ENCODE measurements around the gene LRRC46.

The LRRC46 gene, protein sequence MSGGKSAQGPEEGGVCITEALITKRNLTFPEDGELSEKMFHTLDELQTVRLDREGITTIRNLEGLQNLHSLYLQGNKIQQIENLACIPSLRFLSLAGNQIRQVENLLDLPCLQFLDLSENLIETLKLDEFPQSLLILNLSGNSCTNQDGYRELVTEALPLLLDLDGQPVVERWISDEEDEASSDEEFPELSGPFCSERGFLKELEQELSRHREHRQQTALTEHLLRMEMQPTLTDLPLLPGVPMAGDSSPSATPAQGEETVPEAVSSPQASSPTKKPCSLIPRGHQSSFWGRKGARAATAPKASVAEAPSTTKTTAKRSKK

GRCh38 chr17:47831003-47831933, at the start of gene LRRC46, which contains the start of gene MRPL10:
Gene LRRC46, plus strand, starts transcription at chr17:47831670. Its CDS starts 320 bp downstream, at chr17:47831990.
Gene MRPL10, minus strand, starts transcription at chr17:47831541. Its CDS starts 30 bp downstream, at chr17:47831511.
- Mint-ChIP-seq H3K4me1 (peaks cover 67% of the 10 kb centered on the region), H3K4me3 (peak within 1 kb of the TSS; percentile 99), H3K27ac (peak within 1 kb of the TSS; percentile 92), H3K9me3 (no peaks in the 10 kb centered on the region), H3K36me3 (peaks cover 4% of the 10 kb centered on the region), H3K27me3 (no peaks in the 10 kb centered on the region)

DNA sequence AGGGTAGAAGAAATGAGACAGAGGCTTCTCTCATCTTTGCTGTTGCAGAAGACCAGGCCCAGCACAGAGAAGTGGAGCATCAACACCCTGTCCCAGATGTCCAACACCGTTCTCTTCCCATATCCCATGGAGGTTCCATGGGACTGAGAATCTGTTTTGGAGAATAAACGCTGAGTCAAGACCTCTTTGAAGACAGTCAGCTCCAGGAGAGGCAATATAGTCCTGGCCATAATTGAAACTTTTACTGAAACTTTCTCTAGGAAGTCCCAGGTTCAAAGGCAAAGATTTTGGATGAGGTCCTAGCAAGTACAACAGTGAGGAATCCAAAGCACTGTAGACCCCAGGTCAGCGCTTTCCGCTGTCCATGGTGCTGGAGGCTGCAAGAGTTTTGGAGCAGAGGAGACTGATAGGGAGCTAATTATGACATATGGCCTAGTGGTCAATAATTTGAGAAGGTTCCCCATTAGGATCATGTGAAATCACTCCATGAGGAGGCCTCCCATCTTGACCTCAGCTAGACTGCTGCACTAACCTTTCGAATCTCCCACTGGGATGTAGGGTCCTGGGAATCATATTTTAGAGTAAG, 45.8 kb upstream of the LRRC46 start:
- H3K4me1 Mint-ChIP-seq = peaks cover 11% of the 10 kb centered on the region
- no peak overlapping the region for H3K4me3 Mint-ChIP-seq
- no peaks in the 10 kb centered on the region for H3K9me3 Mint-ChIP-seq
- no peaks in the 10 kb centered on the region for H3K36me3 Mint-ChIP-seq
- peaks cover 30% of the 10 kb centered on the region for H3K27me3 Mint-ChIP-seq
- H3K27ac Mint-ChIP-seq = no peak overlapping the region

- Mint-ChIP-seq H3K27ac (peak overlapping the region; percentile 41), H3K9me3 (no peaks in the 10 kb centered on the region), H3K4me3 (peak overlapping the region; percentile 78), H3K4me1 (peaks cover 14% of the 10 kb centered on the region), H3K36me3 (no peaks in the 10 kb centered on the region), H3K27me3 (peaks cover 45% of the 10 kb centered on the region)
These were observed 41.6 kb upstream of the LRRC46 start for GRCh38 chr17:47789611-47790561.

DNA sequence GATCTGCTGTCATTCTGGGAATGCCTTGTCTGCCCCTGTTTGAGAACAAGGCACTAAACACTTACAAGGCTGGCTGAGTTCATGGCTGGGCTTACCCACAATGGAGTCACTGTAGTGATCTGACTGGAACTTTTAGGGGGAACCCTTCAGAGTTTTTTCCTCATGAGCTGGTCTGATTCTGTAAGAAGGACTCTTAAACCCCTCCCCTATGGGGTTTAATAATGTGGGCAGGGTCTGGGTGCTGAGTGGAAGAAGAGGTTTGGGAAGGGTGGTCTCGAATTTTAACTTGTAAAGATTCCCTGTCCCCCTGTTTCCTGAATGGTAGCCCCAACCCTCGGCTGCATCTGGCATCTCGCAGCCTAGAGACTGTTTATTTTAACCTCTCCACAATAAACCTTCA, 40.4 kb upstream of the LRRC46 start:
- peaks cover 14% of the 10 kb centered on the region for H3K4me1 Mint-ChIP-seq
- no peaks in the 10 kb centered on the region for H3K9me3 Mint-ChIP-seq
- H3K4me3 Mint-ChIP-seq = peak overlapping the region; percentile 69
- no peak overlapping the region for H3K27ac Mint-ChIP-seq
- no peaks in the 10 kb centered on the region for H3K36me3 Mint-ChIP-seq
- peaks cover 41% of the 10 kb centered on the region for H3K27me3 Mint-ChIP-seq

DNA sequence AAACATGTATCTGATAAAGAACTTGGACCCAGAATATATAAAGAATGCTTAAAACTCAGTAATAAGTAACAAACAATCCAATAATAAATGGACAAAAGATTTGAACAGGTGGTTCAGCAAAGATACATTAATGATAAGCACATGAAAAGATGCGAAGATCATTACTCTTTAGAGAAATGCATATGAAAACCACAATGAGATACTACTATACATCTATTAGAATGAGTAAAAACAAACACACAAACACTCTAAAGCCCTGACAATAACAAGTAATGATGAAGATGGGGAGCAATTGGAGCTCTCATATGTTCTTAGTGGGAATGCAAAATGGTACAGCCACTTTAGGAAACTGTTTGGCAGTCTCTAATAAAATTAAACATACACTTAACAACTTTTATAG, 39.0 kb upstream of the LRRC46 start:
- no peak overlapping the region for H3K27ac Mint-ChIP-seq
- H3K4me3 Mint-ChIP-seq = no peak overlapping the region
- H3K4me1 Mint-ChIP-seq = peaks cover 14% of the 10 kb centered on the region
- peaks cover 40% of the 10 kb centered on the region for H3K27me3 Mint-ChIP-seq
- no peaks in the 10 kb centered on the region for H3K36me3 Mint-ChIP-seq
- H3K9me3 Mint-ChIP-seq = no peaks in the 10 kb centered on the region

DNA sequence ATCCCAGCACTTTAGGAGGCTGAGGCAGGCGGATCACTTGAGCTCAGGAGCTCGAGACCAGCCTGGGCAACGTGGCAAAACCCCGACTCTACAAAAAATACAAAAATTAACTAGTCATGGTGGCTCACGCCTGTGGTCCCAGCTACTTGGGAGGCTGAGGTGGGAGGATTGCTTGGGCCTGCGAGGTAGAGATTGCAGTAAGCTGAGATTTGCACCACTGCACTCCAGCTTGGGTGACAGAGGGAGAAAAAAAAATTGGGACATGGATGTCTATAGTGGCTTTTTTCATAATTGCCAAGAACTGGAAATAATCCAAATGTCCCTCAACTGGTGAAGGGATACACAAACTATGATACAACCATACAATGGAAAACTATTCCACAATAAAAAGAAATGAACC, 38.5 kb upstream of the LRRC46 start:
- Mint-ChIP-seq H3K27me3 (peaks cover 37% of the 10 kb centered on the region), H3K4me3 (no peak overlapping the region), H3K9me3 (no peaks in the 10 kb centered on the region), H3K36me3 (no peaks in the 10 kb centered on the region), H3K27ac (no peak overlapping the region), H3K4me1 (peaks cover 14% of the 10 kb centered on the region)

- Mint-ChIP-seq H3K27ac (peak overlapping the region; percentile 35), H3K9me3 (no peaks in the 10 kb centered on the region), H3K36me3 (no peaks in the 10 kb centered on the region), H3K4me3 (no peak overlapping the region), H3K27me3 (peaks cover 10% of the 10 kb centered on the region), H3K4me1 (no peaks in the 10 kb centered on the region)
These were observed 33.7 kb upstream of the LRRC46 start for GRCh38 chr17:47797797-47798196.

- peaks cover 2% of the 10 kb centered on the region for H3K27me3 Mint-ChIP-seq
- no peaks in the 10 kb centered on the region for H3K4me1 Mint-ChIP-seq
- H3K9me3 Mint-ChIP-seq = no peaks in the 10 kb centered on the region
- H3K4me3 Mint-ChIP-seq = no peak overlapping the region
- no peaks in the 10 kb centered on the region for H3K36me3 Mint-ChIP-seq
- H3K27ac Mint-ChIP-seq = no peak overlapping the region
These were observed 30.8 kb upstream of the LRRC46 start for GRCh38 chr17:47800686-47801085.

- no peak overlapping the region for H3K27ac Mint-ChIP-seq
- H3K36me3 Mint-ChIP-seq = no peaks in the 10 kb centered on the region
- peaks cover 2% of the 10 kb centered on the region for H3K27me3 Mint-ChIP-seq
- H3K4me3 Mint-ChIP-seq = no peak overlapping the region
- no peaks in the 10 kb centered on the region for H3K4me1 Mint-ChIP-seq
- no peaks in the 10 kb centered on the region for H3K9me3 Mint-ChIP-seq
These were observed 30.2 kb upstream of the LRRC46 start for GRCh38 chr17:47801176-47801765.

DNA sequence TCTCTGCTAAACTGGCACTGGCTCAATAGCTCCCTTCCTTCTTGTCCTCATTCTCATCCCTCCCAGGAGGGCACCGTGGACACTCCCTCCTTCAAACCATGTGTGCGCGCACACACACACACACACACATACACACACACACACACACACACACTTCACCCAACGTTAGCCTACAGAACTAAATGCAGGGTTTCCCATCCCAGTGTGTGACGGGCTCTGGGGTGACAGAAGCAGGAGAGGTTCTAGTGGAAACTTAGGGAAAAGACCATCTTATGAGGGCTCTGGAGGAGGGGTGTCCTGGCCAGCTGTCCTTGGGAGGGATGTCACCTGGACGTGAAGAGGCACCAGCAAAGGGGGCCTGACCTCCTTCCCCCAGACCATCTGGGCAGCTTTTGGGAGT, 29.6 kb upstream of the LRRC46 start:
- Mint-ChIP-seq H3K4me3 (no peak overlapping the region), H3K27me3 (no peaks in the 10 kb centered on the region), H3K9me3 (no peaks in the 10 kb centered on the region), H3K4me1 (no peaks in the 10 kb centered on the region), H3K27ac (no peak overlapping the region), H3K36me3 (no peaks in the 10 kb centered on the region)

GRCh38 chr17:47802341-47803022, 29.0 kb upstream of the LRRC46 start:
- H3K9me3 Mint-ChIP-seq = no peaks in the 10 kb centered on the region

DNA sequence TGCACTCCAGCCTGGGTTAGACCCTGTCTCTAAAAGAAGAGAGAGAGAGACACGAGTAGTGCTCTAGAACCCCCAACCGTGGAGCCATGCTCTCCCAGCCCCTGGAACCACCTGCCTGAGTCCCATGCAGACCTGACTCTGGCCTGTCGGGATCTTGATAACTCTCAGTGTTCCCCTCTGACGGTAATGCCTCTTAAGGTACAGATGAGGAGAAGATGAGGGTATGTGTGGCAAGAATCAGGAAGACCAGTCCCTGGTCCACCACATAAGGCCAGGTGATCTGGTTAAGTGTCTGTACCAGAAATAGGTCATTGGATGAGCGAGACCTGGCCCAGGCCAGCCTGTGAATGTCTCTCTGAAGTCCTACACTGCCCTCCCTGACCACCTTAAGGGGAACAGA, 28.3 kb upstream of the LRRC46 start:
- no peak overlapping the region for H3K27ac Mint-ChIP-seq
- H3K27me3 Mint-ChIP-seq = no peaks in the 10 kb centered on the region
- no peaks in the 10 kb centered on the region for H3K4me1 Mint-ChIP-seq
- H3K4me3 Mint-ChIP-seq = no peak overlapping the region
- no peaks in the 10 kb centered on the region for H3K9me3 Mint-ChIP-seq
- no peaks in the 10 kb centered on the region for H3K36me3 Mint-ChIP-seq

More at GRCh38 chr17:47802341-47803022, 29.0 kb upstream of the LRRC46 start:
- no peak overlapping the region for H3K4me3 Mint-ChIP-seq
- no peaks in the 10 kb centered on the region for H3K36me3 Mint-ChIP-seq
- no peaks in the 10 kb centered on the region for H3K4me1 Mint-ChIP-seq
- H3K27me3 Mint-ChIP-seq = no peaks in the 10 kb centered on the region
- no peak overlapping the region for H3K27ac Mint-ChIP-seq

DNA sequence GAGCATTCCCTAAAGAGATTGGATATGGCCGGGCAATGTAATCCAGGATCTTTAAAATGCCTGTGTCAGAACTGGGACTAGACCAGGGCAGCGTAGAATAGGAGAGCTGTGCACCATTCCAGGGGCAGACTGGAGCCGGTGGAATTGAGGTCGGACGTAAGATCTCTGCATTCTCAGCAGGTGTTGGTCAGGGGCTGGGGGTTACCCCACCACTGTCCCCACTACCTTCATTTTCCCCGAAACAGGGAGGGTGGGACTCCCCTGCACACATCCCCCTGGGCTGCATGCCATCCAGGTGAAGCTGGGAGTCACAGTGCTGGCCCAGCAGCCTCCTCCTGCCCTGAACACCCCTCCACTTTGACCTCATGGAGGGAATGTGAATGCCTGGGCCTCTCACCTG, 27.7 kb upstream of the LRRC46 start:
- Mint-ChIP-seq H3K4me3 (no peak overlapping the region), H3K36me3 (no peaks in the 10 kb centered on the region), H3K27ac (no peak overlapping the region), H3K4me1 (no peaks in the 10 kb centered on the region), H3K27me3 (no peaks in the 10 kb centered on the region), H3K9me3 (no peaks in the 10 kb centered on the region)

DNA sequence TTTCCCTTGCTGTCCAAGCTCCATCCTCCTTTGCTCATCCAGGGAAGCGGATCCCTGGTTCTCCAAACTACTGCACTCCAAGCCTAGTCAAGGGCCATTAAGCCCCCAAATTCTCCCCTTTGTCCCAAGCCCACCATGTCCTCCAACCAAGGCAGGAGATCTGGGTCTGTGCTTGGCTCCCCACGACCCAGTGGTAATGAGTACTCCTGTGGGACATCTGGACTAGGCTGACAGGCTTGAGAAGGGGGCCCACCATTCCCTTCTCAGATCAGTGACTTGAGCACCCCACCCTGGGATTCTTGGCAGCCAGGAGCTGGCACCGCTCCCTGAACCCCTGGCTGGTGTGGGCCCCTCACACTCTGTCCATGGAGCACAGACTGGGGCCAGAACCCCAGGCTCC, 27.0 kb upstream of the LRRC46 start:
- no peaks in the 10 kb centered on the region for H3K4me1 Mint-ChIP-seq
- no peaks in the 10 kb centered on the region for H3K27me3 Mint-ChIP-seq

More for the DNA sequence above, 27.0 kb upstream of the LRRC46 start:
- Mint-ChIP-seq H3K36me3 (no peaks in the 10 kb centered on the region), H3K4me3 (no peak overlapping the region), H3K9me3 (no peaks in the 10 kb centered on the region), H3K27ac (no peak overlapping the region)

Measured in activated naive CD4-positive, alpha-beta T cell treated with anti-CD3 and anti-CD28 coated beads, Interleukin-2, amount 50 U/mL, for 24 hours (primary cell).